ENCODE measurements around the gene EEF2K.

- no peak for TF ChIP-seq GATA2 (IDR thresholded peaks at IDR 0.05; ENCODE audit: low read depth, low read length)
- TF ChIP-seq GATA3 (IDR thresholded peaks at IDR 0.05; ENCODE audit: low read depth, low read length): no peak
These were observed 31.4 kb upstream of the EEF2K start for GRCh38 chr16:22174642-22175041.
